ENCODE measurements around the gene EXOC2. TPM values are rescaled to one million over a fixed set of nuclear protein-coding genes. Genes with fewer than 3 reads are reported as not detected.

The EXOC2 gene
- total and polyA plus RNA-seq, 10 of the 15 experiments (the other 5 are each of a cell fraction or from before 2014, with no cell fraction given), result 8.7 to 32.8 (median 20.7) TPM

DNA sequence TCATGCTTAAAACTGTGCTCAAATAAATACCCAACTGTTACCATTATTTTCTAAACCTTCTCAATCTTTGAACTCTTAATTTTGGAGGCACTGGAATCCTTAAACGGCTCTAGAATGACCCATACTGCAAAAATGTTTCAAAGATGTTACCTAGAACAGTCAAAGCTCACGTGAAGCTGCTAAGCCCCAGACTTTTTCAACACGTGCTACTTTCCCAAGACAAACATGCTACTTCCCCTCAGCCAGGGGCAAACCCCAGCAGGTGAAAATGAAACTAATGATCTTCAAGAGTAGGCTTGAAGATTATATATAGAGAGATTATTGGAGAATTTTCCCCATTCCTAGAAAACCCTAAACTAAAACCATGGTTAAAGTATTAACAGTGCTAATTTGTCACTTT, 64.2 kb downstream of the EXOC2 start:
- Histone ChIP-seq H3K4me1 (ENCODE audit: control insufficient read depth, insufficient read depth, low read length) (peaks cover 8% of the 10 kb centered on the region; the same call in 1 of the 2 replicates), H3K27me3 (replicated peaks in 1 of 2; ENCODE audit: control insufficient read depth in 2 of 2, insufficient read depth in 2 of 2, low read length in 1 of 2) (no peaks in the 10 kb centered on the region), H3K9me3 (replicated peaks; ENCODE audit: control insufficient read depth, insufficient read depth, low read length) (no peaks in the 10 kb centered on the region), H3K27ac (ENCODE audit: control insufficient read depth, insufficient read depth) (no peak overlapping the region; the same call in 1 of the 2 replicates), H3K4me3 (no peak overlapping the region), H3K79me2 (ENCODE audit: control insufficient read depth, insufficient read depth, low read length) (no peaks in the 10 kb centered on the region; the same call in 1 of the 2 replicates), H3K4me2 (ENCODE audit: control insufficient read depth, insufficient read depth) (no peak overlapping the region), H4K20me1 (ENCODE audit: control insufficient read depth, insufficient read depth) (no peaks in the 10 kb centered on the region), H2AFZ (ENCODE audit: control insufficient read depth, low read depth, low read length) (peak overlapping the region; percentile 54; the same call in 1 of the 2 replicates), H3K36me3 (ENCODE audit: control insufficient read depth in 2 of 2, insufficient read depth in 2 of 2, low read length in 1 of 2) (peaks cover 3% of the 10 kb centered on the region in 2 experiments; a peak in 3 of 4 replicates), H3K9ac (ENCODE audit: control insufficient read depth, insufficient read depth, low read length) (no peak overlapping the region)
- ChIA-PET RAD21 (ENCODE audit: unreplicated experiment) (no interaction called here), POLR2A (no interaction called here), CTCF (interaction anchor here (0.7 to 1.9 kb wide), 2 partner anchors 10 to 267 kb away, joined by 3 to 6 read pairs; no protein-coding TSS in a partner anchor), SMC1A (ENCODE audit: uncharacterized antibody, unreplicated experiment) (interaction anchor here (0.7 to 2.5 kb wide), 4 partner anchors 10 to 82 kb away, joined by 3 to 8 read pairs (median 4); no protein-coding TSS in a partner anchor)
- ATAC-seq (peak; percentile 66), FAIRE-seq (no peak), DNase-seq (ENCODE audit: low read depth, low spot score) (peak; percentile 5)
- intact Hi-C loops (cut with micrococcal nuclease; ENCODE audit: unreplicated experiment), result no loop called here
- in situ Hi-C loops (cut with MboI), result no loop called here
- 0% methylated on average over 3 of the region's 3 CpGs for WGBS (ENCODE audit: insufficient coverage, insufficient replicate concordance, low lambda C conversion rate, missing lambda C conversion rate)
- TF ChIP-seq BRCA1 (IDR thresholded peaks at IDR 0.05; ENCODE audit: low read depth, low read length) (no peak), RELA (IDR thresholded peaks at IDR 0.05; ENCODE audit: borderline replicate concordance, partially characterized antibody) (no peak), WRNIP1 (IDR thresholded peaks at IDR 0.05; ENCODE audit: borderline replicate concordance, low read depth, low read length) (no peak), RAD51 (IDR thresholded peaks at IDR 0.05) (peak; percentile 62), EZH2 (IDR thresholded peaks at IDR 0.05; ENCODE audit: borderline replicate concordance, control insufficient read depth, low read depth, low read length) (no peak), BHLHE40 (IDR thresholded peaks at IDR 0.05; ENCODE audit: borderline replicate concordance in 1 of 2, low read depth in 2 of 2, low read length in 1 of 2) (peak; percentile 92), SKIL (IDR thresholded peaks at IDR 0.05; ENCODE audit: low read depth, poor library complexity, severe bottlenecking) (peak; percentile 17), RELB (IDR thresholded peaks at IDR 0.05; ENCODE audit: low read depth) (no peak), CHD2 (IDR thresholded peaks at IDR 0.05; ENCODE audit: borderline replicate concordance, low read depth, low read length) (no peak), IKZF2 (IDR thresholded peaks at IDR 0.05) (0 out of 4 replicates have a peak, but pooled peaks of 1 of the 2 experiments have one; percentile 23), TCF7 (IDR thresholded peaks at IDR 0.05; ENCODE audit: borderline replicate concordance) (no peak), SPI1 (IDR thresholded peaks at IDR 0.05; ENCODE audit: borderline replicate concordance, insufficient read depth, low read depth, low read length) (peak; percentile 17; the same call in 1 of the 2 replicates), ZNF24 (IDR thresholded peaks at IDR 0.05) (no peak), HSF1 (IDR thresholded peaks at IDR 0.05; ENCODE audit: low read depth, low read length) (no peak)
- no TSS peak for BruUV-seq (replicated peaks)
